GM10266 (cell line): ENCODE results near the gene ZCCHC12.
"Not testable (repeated sequence)": the region's sequence is repeated elsewhere in the genome, so short reads cannot be mapped to it uniquely, and the experiment has no call there.

Experiments used
- DNase-seq: peaks from one replicate; pipeline ENCODE4 v3.0.0; 2012; ENCODE audit errors: extremely low spot score
- CTCF ChIP-seq: IDR thresholded peaks from 2 replicates; pipeline ENCODE4 v1.5.1; 2012; ENCODE audit warnings: mild to moderate bottlenecking, low read depth; ENCODE audit not compliant: control insufficient read depth, insufficient read depth; ENCODE audit errors: missing control alignments

Gene ZCCHC12

GRCh38 chrX:118807151-118808017, 16.2 kb upstream of the ZCCHC12 start:
- TF ChIP-seq CTCF = peak; percentile 61
- DNase-seq = peak; percentile 41

- DNase-seq = not testable (repeated sequence)
Observed at GRCh38 chrX:118817257-118817656, 6.4 kb upstream of the ZCCHC12 start.

GRCh38 chrX:118824173-118824730, 628 bp downstream of the ZCCHC12 start:
- no peak for TF ChIP-seq CTCF
- DNase-seq = no peak

- no peak for TF ChIP-seq CTCF
- no peak for DNase-seq
Observed at GRCh38 chrX:118825227-118825626, 1.6 kb downstream of the ZCCHC12 start.

GRCh38 chrX:118839334-118839958, 15.8 kb downstream of the ZCCHC12 start:
- peak; percentile 72 for DNase-seq
- TF ChIP-seq CTCF = peak; percentile 70

- no peak for DNase-seq
- peak; percentile 52 for TF ChIP-seq CTCF
Observed at GRCh38 chrX:118847676-118848075, 24.1 kb downstream of the ZCCHC12 start.

GRCh38 chrX:118853596-118853995, 30.0 kb downstream of the ZCCHC12 start:
- DNase-seq = no peak
- no peak for TF ChIP-seq CTCF
